CD4-positive, alpha-beta T cell treated with Interferon alpha-2 for 1 hour (primary cell): ENCODE results near the gene CETP.
A peak's percentile ranks its signal among the peaks of the same experiment; 100 is the strongest.

Experiments used
- DNase-seq, 2 donors: peaks; one replicate each; pipeline ENCODE4 v3.0.0-alpha.2; 2020 to 2022

CETP gene, protein sequence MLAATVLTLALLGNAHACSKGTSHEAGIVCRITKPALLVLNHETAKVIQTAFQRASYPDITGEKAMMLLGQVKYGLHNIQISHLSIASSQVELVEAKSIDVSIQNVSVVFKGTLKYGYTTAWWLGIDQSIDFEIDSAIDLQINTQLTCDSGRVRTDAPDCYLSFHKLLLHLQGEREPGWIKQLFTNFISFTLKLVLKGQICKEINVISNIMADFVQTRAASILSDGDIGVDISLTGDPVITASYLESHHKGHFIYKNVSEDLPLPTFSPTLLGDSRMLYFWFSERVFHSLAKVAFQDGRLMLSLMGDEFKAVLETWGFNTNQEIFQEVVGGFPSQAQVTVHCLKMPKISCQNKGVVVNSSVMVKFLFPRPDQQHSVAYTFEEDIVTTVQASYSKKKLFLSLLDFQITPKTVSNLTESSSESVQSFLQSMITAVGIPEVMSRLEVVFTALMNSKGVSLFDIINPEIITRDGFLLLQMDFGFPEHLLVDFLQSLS

DNA sequence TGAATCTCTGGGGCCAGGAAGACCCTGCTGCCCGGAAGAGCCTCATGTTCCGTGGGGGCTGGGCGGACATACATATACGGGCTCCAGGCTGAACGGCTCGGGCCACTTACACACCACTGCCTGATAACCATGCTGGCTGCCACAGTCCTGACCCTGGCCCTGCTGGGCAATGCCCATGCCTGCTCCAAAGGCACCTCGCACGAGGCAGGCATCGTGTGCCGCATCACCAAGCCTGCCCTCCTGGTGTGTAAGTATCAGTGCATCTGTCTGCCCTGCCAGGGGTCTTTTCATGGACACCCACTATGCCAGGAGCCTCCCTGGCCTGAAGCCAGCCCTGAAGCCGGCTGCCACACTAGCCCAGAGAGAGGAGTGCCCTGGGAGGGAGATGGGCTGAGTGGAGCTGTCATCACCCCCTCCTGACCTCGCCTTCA, at the start of gene CETP:
TSS of gene CETP (plus strand) at position 100 of the 431 bp plus-strand sequence. CDS start at position 130, 30 bp downstream.
- DNase-seq, result no peak

DNA sequence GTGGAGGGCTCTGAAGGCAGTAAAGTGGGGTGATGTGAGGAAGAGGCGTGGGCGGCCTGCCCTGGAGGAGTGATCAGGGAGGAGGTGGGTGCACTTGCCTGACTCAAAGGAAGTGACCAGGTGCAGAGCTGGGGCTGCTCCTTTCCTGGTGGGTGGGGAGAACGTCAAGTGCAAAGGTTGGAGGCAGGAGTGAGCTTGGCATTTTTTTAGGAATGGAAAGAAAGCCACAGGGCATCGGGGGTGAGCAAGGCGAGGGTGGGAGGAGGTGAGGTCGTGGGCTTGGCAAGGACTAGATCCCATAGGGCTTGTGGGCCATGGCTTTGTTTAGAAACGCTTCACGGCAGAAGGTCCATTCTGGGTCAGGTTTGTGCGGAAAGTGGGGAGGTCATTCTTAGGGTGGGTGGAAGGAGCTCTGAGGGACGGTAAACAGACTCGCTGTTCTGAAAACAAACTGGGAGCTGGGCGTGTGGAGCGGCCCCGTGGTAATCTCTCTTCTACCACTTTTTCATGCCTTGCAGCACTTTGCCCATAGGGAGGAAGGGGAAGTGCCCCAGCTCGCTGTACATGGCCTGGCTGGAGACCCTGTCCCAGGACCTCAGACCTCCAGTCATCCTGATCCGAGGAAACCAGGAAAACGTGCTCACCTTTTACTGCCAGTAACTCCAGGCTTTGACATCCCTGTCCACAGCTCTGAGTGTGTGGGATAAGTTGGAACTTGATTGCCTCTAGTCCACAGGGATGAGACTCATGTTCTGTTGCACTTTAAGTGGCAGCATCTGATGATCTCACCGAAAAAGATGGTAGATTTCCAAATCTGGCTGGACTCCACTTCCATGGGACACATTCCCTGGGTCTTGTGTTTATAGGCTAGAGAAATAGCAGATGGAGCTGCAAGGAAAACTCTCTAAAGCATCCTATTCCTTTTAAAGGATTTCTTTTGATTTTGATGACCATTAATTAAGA, 48.7 kb upstream of the CETP start:
- DNase-seq, result no peak

GRCh38 chr16:56914896-56915295, 46.9 kb upstream of the CETP start:
- no peak for DNase-seq

- no peak for DNase-seq
Observed at GRCh38 chr16:56915336-56916119, 46.2 kb upstream of the CETP start.

GRCh38 chr16:56916571-56917403, 45.0 kb upstream of the CETP start:
- peak; percentile 52 to 69 for DNase-seq

DNA sequence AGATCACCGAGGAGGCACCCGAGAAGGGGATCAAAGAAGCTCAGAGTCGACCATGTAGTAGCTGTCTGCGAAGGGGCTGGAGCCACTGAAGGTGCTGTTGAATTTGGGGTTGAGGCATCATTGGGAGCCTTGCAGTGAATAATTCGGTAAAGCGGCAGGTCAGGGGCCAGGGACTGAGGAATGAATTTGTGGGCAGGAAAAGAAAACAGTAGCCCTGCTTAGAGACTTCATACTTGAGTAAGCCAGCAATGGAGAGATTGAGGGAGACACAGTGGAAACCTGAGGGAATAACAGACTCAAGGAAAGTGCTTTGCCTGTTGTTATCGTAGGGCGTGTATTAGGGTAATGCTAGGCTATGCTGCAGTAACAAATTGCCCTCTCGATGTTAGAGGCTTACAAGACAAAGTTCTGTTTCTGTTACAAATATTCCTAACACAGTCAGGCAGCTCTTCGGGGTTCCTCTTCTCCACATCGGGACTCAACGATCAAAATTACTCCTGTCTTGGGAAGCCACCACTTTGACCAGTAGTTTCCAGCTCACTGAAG, 43.2 kb upstream of the CETP start:
- no peak for DNase-seq

DNA sequence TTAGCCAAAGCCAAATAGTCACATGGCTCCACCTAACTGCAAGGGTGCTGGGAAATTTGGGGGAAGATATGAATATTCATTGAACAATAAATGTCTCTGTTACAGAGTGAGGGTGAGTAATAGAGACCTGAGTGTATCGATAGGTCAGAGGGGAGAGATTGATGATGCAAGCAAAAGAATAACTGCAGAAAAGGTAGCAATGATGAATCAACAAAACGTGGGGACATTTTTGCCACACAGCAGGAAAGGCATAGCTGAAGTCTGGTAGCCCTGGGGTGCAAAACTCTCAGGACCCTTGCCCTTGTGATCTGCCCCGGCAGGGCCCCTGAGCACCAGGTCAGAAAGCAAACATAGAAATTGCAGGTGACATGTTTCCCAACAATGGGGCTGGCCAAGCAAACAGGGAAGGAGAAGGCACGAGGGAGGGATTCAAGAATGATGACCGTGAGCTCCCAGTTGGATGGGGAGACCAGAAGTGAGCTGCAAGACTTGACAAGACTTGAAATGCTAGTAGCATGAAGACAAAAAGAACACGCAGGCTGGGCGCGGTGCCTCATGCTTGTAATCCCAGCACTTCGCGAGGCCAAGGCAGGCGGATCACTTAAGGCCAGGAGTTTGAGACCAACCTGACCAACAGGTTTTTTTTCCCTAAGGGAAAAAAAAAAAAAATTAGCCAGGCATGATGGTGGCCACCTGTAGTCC, 42.5 kb upstream of the CETP start:
- no peak for DNase-seq

DNA sequence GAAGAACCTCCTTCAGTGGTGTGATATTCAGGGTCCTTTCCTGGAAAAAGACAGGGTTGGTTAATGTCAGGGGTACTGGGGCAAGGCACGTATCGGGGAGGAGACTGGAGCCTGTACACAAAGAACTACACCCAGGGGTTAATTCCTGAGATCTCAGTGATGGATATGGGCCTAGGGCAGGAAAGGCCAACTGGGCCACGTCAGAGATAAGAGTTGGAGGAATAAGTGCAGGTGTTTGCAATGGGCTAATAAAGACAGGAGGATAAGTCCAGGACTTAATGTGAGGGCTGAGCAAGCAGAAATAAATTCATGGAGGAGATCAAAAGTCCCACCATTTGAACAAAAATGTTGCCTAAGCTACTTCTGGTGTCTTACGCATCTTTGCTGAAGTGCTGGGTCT, 40.2 kb upstream of the CETP start:
- no peak for DNase-seq

GRCh38 chr16:56923481-56924091, 38.2 kb upstream of the CETP start:
- no peak for DNase-seq

DNA sequence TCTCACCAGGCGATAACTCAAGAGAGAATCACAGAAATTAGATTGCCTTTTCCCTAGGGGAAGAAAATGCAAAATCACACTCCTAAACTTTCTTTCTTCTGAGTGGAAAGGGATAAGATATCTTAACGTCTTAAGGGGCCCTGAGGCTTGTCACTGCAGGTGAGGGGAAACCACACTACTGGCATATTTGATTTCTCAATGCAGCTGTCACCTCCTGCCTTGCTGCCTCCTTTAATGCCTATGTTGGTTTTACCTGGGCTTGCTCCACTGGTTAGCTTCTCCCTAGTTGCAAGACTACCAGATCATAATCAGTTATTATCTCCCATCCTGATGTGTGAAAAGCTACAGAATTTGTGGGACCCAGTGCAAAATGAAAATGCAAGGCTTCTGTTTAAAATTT, 34.3 kb upstream of the CETP start:
- DNase-seq, result no peak

DNA sequence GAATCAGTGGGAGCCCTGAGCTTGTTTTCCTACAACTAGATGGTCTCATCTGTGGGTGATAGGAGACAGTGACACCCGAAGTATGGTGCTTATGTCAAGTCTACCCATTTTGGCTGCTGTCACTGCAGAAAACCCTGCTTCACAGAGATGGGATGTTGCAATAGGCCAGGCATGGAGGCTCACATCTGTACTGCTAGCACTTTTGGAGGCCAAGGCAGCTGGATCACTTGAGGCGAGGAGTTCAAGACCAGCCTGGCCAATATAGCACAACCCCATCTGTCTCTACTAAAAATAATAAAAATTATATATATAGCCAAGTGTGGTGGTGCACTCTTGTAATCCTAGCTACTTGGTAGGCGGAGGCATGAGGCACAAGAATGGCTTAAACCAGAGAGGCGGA, 32.1 kb upstream of the CETP start:
- DNase-seq, result no peak

DNA sequence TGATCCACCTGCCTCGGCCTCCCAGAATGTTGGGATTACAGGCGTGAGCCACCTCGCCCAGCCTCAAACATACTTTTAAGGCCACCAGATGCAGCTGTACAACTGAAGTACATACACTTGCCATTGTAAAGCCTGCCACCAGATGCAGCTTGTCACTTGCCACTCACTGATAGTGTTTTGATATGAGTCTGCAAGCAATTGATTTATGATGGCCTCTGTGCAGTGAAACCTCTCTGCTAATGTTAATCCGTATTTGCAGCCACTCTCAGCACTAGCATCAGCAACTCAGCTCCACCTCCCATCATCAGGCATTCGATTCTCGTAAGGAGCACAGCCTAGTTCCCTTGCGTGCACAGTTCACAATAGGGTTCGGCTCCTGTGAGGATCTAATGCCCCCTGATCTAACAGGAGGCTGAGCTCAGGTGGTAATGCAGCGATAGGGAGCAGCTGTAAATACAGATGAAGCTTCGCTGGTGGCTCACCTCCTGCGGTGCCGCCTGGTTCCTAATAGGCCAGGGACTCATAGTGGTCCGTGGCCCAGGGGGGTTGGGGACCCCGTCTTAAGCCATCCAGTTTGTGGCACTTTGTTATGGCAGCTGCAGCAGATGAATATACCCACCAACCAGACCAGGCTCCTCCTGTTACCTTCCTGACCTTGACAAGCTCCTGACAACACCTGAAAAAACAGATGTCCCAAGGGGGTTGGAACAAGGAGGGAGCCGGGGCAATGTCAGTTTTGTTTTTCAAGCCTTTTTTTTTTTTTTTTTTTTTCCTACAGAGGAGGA, 31.1 kb upstream of the CETP start:
- DNase-seq, result no peak

GRCh38 chr16:56931271-56931891, 30.4 kb upstream of the CETP start:
- peak in 1 of 2 donors; percentile 36 for DNase-seq

DNA sequence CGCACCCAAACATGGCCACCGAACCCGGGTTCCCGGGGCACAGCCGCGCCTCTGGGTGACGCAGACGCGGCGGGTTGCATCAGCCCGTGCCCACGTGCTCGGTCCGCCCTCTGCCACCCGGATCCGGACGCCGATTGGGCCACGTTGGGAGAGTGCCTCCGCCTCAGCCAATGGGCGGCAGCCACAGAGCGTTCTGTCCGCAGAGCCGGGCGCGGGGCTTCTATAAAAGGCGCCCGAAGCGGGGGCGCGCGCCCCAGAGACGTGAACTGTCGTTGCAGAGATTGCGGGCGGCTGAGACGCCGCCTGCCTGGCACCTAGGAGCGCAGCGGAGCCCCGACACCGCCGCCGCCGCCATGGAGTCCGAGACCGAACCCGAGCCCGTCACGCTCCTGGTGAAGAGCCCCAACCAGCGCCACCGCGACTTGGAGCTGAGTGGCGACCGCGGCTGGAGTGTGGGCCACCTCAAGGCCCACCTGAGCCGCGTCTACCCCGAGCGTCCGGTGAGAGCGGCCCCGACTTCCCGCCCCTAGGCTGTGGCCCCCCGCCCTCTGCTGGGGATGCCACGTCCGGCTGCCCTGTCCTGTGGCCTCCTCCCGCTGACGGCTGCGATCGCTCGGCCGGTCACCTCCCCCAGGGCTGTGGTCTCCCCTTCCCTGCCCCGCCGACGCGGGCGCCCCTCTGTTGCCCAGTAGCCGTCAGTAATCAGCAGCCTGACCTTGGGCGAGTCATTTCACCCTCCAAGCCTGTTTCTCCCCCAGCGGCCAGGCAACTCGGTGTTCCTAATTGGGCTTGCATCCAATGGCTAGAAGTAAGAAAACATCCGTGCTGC, 29.6 kb upstream of the CETP start, which contains the start of gene HERPUD1:
TSS of gene HERPUD1 (plus strand) at position 251 of the 829 bp plus-strand sequence. CDS start at position 354, 103 bp downstream.
- DNase-seq, result peak; percentile 99

DNA sequence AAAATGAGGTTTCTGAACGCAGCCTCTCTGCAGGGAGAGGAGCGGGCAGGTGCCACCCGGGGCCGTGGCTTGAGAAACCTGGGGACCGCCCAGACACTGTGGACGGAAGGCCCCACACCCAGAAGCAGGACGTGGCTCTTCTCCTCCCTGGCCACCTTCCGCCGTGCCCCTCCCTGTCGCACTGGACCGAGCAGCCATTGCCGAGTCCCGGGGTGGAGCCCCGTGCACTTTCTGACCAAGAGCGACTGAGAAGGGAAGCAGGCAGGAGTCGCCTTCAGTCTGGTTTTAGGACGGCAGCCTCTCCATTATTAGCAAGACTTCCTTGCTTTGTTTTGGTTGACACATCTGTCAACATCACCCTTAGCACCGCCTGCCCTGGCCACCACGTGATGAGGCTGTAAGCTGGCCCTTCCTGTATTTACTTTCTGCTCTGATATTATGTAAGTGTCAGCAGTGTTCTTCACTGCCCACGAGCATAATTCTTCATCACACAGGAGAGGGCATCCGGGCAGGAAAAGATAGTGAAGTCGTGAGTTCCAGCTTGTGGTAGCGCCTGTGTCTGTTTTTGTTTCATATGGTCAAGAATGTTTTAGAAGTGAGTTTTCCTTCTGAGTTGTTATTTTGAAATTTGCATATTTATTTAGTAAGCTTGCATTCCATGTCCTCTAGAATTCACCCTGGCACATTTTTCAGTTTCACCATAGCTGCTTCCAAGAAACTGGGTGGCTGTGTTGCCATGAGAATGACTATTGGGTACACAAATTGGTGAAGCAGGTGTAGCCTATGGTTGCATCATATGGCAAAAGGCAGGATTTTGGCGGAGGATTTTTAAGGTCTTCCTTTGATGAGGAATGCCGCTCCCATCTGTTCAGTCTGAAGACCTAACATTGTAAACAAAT, 28.8 kb upstream of the CETP start:
- peak; percentile 54 to 63 for DNase-seq

GRCh38 chr16:56933828-56934598, 27.7 kb upstream of the CETP start:
- no peak for DNase-seq
